Measurements from ENCODE around the gene ANKRD30A.
"Not testable (repeated sequence)": the region's sequence is repeated elsewhere in the genome, so short reads cannot be mapped to it uniquely, and the experiment has no call there.

DNA sequence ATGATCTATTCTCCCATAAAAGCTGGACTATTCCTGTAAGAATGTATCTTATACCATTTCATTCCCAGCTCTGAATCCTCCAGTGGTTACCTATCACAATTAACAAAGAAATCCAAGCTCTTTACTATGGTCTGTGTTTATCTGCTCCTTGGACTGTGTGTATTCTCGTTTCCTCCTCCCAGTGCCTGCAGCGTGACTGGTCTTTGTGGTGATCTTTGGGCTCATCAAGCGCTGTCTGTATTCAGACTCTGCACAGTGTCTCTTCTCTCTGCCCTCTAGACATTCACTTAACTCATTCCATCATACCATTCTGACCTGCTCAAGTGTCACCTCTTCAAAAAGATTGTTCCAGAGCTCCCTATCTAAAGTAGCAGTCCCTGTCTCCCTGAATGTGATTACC is 130.4 kb downstream of the ANKRD30A start:
- TF ChIP-seq POLR2A (IDR thresholded peaks at IDR 0.05; ENCODE audit: low read depth, low read length); POLR2AphosphoS5 (IDR thresholded peaks at IDR 0.05; ENCODE audit: insufficient read depth, low read depth, low read length); EZH2 (IDR thresholded peaks at IDR 0.05; ENCODE audit: borderline replicate concordance, low read depth, low read length, severe bottlenecking); JUN (IDR thresholded peaks at IDR 0.05; ENCODE audit: borderline replicate concordance, insufficient read depth, insufficient read length, low read depth); MYC (IDR thresholded peaks at IDR 0.05; ENCODE audit: low read depth, low read length); GATA2 (IDR thresholded peaks at IDR 0.05; ENCODE audit: insufficient read depth, insufficient read length, low read depth, low read length): not testable (repeated sequence)
- TF ChIP-seq, protein P1, sequence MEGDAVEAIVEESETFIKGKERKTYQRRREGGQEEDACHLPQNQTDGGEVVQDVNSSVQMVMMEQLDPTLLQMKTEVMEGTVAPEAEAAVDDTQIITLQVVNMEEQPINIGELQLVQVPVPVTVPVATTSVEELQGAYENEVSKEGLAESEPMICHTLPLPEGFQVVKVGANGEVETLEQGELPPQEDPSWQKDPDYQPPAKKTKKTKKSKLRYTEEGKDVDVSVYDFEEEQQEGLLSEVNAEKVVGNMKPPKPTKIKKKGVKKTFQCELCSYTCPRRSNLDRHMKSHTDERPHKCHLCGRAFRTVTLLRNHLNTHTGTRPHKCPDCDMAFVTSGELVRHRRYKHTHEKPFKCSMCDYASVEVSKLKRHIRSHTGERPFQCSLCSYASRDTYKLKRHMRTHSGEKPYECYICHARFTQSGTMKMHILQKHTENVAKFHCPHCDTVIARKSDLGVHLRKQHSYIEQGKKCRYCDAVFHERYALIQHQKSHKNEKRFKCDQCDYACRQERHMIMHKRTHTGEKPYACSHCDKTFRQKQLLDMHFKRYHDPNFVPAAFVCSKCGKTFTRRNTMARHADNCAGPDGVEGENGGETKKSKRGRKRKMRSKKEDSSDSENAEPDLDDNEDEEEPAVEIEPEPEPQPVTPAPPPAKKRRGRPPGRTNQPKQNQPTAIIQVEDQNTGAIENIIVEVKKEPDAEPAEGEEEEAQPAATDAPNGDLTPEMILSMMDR (IDR thresholded peaks at IDR 0.05; ENCODE audit: extremely low read depth in 1 of 2, insufficient read depth in 1 of 2, low read depth in 1 of 2, low read length in 2 of 2), result not testable (repeated sequence)
- TF ChIP-seq, protein P2, sequence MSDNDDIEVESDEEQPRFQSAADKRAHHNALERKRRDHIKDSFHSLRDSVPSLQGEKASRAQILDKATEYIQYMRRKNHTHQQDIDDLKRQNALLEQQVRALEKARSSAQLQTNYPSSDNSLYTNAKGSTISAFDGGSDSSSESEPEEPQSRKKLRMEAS (IDR thresholded peaks at IDR 0.05; ENCODE audit: insufficient read depth, insufficient read length), result not testable (repeated sequence)
